Breast epithelium (tissue), 4 donors: ENCODE data around the gene CDC14A. TPM values are rescaled to one million over a fixed set of nuclear protein-coding genes. Genes with fewer than 3 reads are reported as not detected.
A peak's percentile ranks its signal among the peaks of the same experiment; 100 is the strongest.

Experiments used
- DNase-seq, 2 donors: peaks; one replicate each; pipeline ENCODE4 v3.0.0-alpha.2; 2019; ENCODE audit warnings: low spot score in 2 of 2
- H3K27ac ChIP-seq, 2 donors: fragments of 200-600 bp; sonication (generic) in 1 of 2; one replicate each; pipeline ENCODE4 v1.5.1; 2016 to 2019; ENCODE audit warnings: mild to moderate bottlenecking in 1 of 2
- H3K27me3 ChIP-seq, 2 donors: fragments of 200-600 bp; sonication (generic) in 1 of 2; one replicate each; pipeline versions ENCODE4 v1.5.1 to v1.6.0; 2017 to 2019; ENCODE audit warnings: control low read depth in 1 of 2, mild to moderate bottlenecking in 1 of 2
- H3K36me3 ChIP-seq: fragments of 200-600 bp; one replicate; pipeline ENCODE4 v1.5.1; 2019
- H3K4me1 ChIP-seq, 2 donors: fragments of 200-600 bp; sonication (generic); one replicate each; pipeline ENCODE4 v1.5.1; 2016 to 2019; ENCODE audit warnings: control low read depth in 1 of 2
- H3K4me3 ChIP-seq, 3 donors: fragments of 200-600 bp; sonication (generic); 1 replicate in 2 of 3; 2 replicates in 1 of 3; pipeline ENCODE4 v1.5.1; 2016 to 2019; ENCODE audit warnings: mild to moderate bottlenecking in 3 of 3, moderate library complexity in 2 of 3
- H3K9me3 ChIP-seq, 2 donors: fragments of 200-600 bp; sonication (generic) in 1 of 2; one replicate each; pipeline ENCODE4 v1.5.1; 2016 to 2019; ENCODE audit warnings: control low read depth in 1 of 2
- POLR2A ChIP-seq: fragments of 450-650 bp; IDR thresholded peaks from one replicate; pipeline ENCODE4 v1.6.1; 2016; ENCODE audit warnings: antibody characterized with exemption, mild to moderate bottlenecking, moderate library complexity
- POLR2AphosphoS5 ChIP-seq, 3 donors: sonication (generic); formaldehyde crosslinking; IDR thresholded peaks; one replicate each; pipeline ENCODE4 v1.6.1; 2017; ENCODE audit warnings: antibody characterized with exemption in 3 of 3
- intact Hi-C: fragments of 100-400 bp; cut with DNase I; formaldehyde crosslinking; loops from one replicate; pipeline ENCODE4 v1.15.1; 2023; ENCODE audit warnings: low total_unique reads
- total RNA-seq, 3 donors: library from RNA; depleted of rRNA; stranded (reverse); fragments of >200 nt; gene quantifications; one replicate each; pipeline ENCODE4 v1.1.0, GENCODE V29; 2016
- TF ChIP-seq, protein P1 (sequence below), 3 donors: fragments of 450-650 bp; IDR thresholded peaks; one replicate each; pipeline ENCODE4 v1.5.1; 2016 to 2017; ENCODE audit warnings: antibody characterized with exemption in 3 of 3, mild to moderate bottlenecking in 3 of 3, moderate library complexity in 3 of 3

Gene CDC14A
- total RNA-seq, 3 donors from 2014 or later = 16.5 to 49.3 (median 33.1) TPM

DNA sequence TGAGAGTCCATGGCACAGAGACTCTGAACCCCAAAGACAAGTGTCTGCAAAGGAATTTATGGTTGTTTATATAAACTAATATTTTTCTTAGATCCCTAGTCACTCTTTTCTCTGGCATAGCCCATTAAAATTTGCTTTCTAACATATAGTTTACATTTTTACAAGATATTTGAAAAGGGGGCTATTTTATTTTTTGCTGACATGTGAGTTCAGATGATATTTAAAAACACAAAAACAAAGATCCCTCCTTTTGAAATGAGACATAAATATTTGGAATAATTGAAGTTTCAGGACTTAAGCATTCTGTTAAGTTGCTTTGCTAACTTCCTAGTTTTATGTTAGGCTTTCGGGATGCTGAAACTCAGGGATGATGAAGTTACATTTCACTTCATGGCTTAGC lies 86.1 kb downstream of the CDC14A start:
- intact Hi-C loops = no loop called here

DNA sequence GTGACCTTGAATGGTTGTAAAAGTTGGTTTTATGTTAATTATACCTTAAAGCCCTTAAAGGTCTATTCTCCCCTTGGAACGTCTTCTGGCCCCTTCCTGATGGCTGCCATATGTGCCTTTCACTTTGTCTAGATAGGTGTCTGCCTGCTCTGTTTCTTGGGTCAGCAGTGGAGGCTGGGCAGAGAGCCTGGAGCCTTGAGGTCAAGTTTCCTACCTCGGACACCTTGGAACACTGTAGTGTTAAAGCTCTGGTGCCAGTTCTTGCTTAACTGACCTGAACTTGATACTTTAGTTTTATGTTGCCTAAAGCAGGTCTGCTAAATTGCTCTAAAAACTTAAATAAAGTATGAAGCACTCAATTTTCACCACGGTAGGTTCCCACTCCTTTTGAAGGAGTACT lies 86.5 kb downstream of the CDC14A start:
- no peak for TF ChIP-seq POLR2A
- TF ChIP-seq, protein P1, sequence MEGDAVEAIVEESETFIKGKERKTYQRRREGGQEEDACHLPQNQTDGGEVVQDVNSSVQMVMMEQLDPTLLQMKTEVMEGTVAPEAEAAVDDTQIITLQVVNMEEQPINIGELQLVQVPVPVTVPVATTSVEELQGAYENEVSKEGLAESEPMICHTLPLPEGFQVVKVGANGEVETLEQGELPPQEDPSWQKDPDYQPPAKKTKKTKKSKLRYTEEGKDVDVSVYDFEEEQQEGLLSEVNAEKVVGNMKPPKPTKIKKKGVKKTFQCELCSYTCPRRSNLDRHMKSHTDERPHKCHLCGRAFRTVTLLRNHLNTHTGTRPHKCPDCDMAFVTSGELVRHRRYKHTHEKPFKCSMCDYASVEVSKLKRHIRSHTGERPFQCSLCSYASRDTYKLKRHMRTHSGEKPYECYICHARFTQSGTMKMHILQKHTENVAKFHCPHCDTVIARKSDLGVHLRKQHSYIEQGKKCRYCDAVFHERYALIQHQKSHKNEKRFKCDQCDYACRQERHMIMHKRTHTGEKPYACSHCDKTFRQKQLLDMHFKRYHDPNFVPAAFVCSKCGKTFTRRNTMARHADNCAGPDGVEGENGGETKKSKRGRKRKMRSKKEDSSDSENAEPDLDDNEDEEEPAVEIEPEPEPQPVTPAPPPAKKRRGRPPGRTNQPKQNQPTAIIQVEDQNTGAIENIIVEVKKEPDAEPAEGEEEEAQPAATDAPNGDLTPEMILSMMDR (IDR thresholded peaks at IDR 0.05) = no peak
- TF ChIP-seq POLR2AphosphoS5 (IDR thresholded peaks at IDR 0.05) = no peak
- Histone ChIP-seq H3K9me3 (no peaks in the 10 kb centered on the region), H3K4me3 (no peak overlapping the region), H3K27me3 (no peaks in the 10 kb centered on the region), H3K36me3 (no peaks in the 10 kb centered on the region), H3K27ac (no peak overlapping the region), H3K4me1 (no peaks in the 10 kb centered on the region)
- DNase-seq = no peak
- intact Hi-C loops = no loop called here

More for the DNA sequence above, 86.1 kb downstream of the CDC14A start:
- Histone ChIP-seq H3K27me3 (no peaks in the 10 kb centered on the region), H3K4me1 (no peaks in the 10 kb centered on the region), H3K36me3 (no peaks in the 10 kb centered on the region), H3K4me3 (no peak overlapping the region), H3K27ac (no peak overlapping the region), H3K9me3 (no peaks in the 10 kb centered on the region)
- no peak for DNase-seq
- no peak for TF ChIP-seq POLR2AphosphoS5 (IDR thresholded peaks at IDR 0.05)
- no peak for TF ChIP-seq POLR2A
- TF ChIP-seq, protein P1 (IDR thresholded peaks at IDR 0.05) = no peak

DNA sequence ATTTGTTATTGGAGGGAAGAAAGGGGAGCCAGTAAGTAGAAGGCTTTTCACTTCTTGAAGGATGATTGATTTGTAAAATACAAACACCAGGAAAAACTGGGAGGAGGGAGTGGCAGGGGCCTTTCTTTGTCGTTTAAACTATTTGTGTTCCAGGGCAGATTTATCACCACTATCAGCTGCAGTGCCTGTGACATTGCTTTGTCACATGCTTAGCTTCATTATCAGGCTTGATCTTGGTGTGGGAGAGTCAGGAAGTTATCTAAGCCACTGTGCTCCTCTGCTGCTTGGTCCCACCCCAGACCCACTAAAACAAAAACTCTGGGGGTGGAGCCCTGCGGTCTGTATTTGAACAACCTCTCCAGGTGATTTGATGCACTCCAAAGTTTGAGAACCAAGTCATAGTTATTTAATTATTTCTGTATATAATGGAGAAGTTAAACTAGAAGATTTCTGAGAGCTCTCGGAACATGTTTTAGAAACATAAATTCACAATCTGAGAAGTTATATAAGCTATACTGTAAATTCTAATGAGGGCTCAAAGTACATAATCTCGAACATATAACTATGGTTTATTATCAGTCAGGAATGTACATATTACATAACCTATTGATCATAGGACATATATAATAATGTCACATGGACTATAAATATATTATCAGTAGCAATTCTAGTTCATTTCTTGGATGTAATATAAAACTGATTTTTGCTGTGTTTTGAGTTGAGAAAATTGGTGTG lies 87.9 kb downstream of the CDC14A start:
- no peaks in the 10 kb centered on the region for H3K36me3 ChIP-seq
- intact Hi-C loops = no loop called here
- H3K9me3 ChIP-seq = no peaks in the 10 kb centered on the region
- TF ChIP-seq POLR2A = no peak
- TF ChIP-seq, protein P1 (IDR thresholded peaks at IDR 0.05) = no peak
- no peak for TF ChIP-seq POLR2AphosphoS5 (IDR thresholded peaks at IDR 0.05)
- DNase-seq = no peak
- no peaks in the 10 kb centered on the region for H3K27me3 ChIP-seq
- no peak overlapping the region for H3K4me3 ChIP-seq
- H3K4me1 ChIP-seq = no peaks in the 10 kb centered on the region
- peak overlapping the region in 1 of 2 donors; percentile 10 for H3K27ac ChIP-seq

DNA sequence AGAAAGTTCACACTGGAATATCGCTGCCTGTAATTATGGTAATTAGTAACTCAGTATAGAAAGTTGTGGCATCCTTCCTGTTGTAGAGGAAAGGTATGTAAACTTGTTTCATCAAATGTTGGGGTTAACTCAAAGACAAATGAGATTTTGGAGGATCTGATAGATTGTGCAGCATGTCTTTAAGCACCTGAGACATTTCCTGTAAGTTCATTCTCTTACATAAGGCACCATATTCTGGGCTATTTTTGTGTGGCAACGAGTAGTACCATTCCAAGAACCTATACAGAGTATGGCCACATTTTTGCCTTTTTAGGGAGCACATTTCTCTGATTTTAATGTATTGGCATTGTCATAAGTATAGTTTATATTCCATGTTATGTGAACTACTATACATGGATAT lies 88.8 kb downstream of the CDC14A start:
- Histone ChIP-seq H3K27ac (no peak overlapping the region), H3K4me3 (no peak overlapping the region), H3K9me3 (no peaks in the 10 kb centered on the region), H3K36me3 (no peaks in the 10 kb centered on the region), H3K4me1 (no peaks in the 10 kb centered on the region), H3K27me3 (no peaks in the 10 kb centered on the region)
- TF ChIP-seq POLR2A (no peak), POLR2AphosphoS5 (IDR thresholded peaks at IDR 0.05) (no peak)
- TF ChIP-seq, protein P1 (IDR thresholded peaks at IDR 0.05) = no peak
- intact Hi-C loops = no loop called here
- no peak for DNase-seq

DNA sequence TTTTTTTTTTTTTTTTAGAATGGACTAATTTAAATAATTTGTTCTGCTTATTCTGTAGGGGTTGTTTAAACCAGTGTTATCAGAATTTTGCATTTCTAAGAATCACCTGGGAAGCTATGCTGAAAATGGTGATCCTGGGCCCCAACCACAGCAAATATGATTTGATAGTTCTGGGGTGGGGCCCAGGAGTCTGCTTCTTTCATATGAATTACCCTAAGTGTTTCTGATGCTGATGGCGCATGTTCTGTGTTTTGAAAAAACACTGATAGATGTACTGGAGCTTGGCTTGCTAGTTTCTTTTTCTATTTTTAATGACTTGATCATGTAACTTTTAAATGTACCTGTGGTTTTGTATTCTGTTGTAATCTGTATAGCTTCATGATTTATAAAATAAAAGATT lies 89.3 kb downstream of the CDC14A start:
- H3K9me3 ChIP-seq = no peaks in the 10 kb centered on the region
- H3K36me3 ChIP-seq = no peaks in the 10 kb centered on the region
- H3K4me3 ChIP-seq = no peak overlapping the region
- intact Hi-C loops = no loop called here
- H3K27me3 ChIP-seq = no peaks in the 10 kb centered on the region
- no peak for TF ChIP-seq POLR2AphosphoS5 (IDR thresholded peaks at IDR 0.05)
- TF ChIP-seq POLR2A = no peak
- TF ChIP-seq, protein P1 (IDR thresholded peaks at IDR 0.05) = no peak
- no peak overlapping the region for H3K27ac ChIP-seq
- no peak for DNase-seq
- no peaks in the 10 kb centered on the region for H3K4me1 ChIP-seq
